Omental fat pad (tissue), 4 donors: Measurements from ENCODE around the gene NCOA3. TPM values are rescaled to one million over a fixed set of nuclear protein-coding genes. Genes with fewer than 3 reads are reported as not detected.

Experiments
- ATAC-seq: fragments of 150-250 bp; one replicate; pipeline ENCODE4 v1.9.1; 2016; ENCODE audit warnings: mild to moderate bottlenecking, moderate library complexity; ENCODE audit not compliant: low FRiP score
- DNase-seq: peaks from one replicate; pipeline ENCODE4 v3.0.0-alpha.2; 2019; ENCODE audit warnings: low spot score
- CTCF ChIP-seq, 3 donors: fragments of 450-650 bp; IDR thresholded peaks; one replicate each; pipeline ENCODE4 v1.5.1; 2016 to 2017; ENCODE audit warnings: antibody characterized with exemption in 3 of 3, mild to moderate bottlenecking in 3 of 3, moderate library complexity in 2 of 3
- total RNA-seq, 4 donors: library from RNA; depleted of rRNA; stranded (reverse); fragments of >200 nt; gene quantifications; one replicate each; pipeline ENCODE4 v1.1.0, GENCODE V29; 2016

NCOA3 gene
- total RNA-seq, 4 donors from 2014 or later: 33.7 to 70.6 (median 43.7) TPM

GRCh38 chr20:47568837-47569410 lies 67.2 kb downstream of the NCOA3 start:
- TF ChIP-seq CTCF (IDR thresholded peaks at IDR 0.05): no peak
- DNase-seq (no peak), ATAC-seq (no peak)

- ATAC-seq (no peak), DNase-seq (no peak)
- TF ChIP-seq CTCF (IDR thresholded peaks at IDR 0.05): no peak
These were observed 69.7 kb downstream of the NCOA3 start for GRCh38 chr20:47571426-47571825.

- TF ChIP-seq CTCF (IDR thresholded peaks at IDR 0.05): no peak
- no peak for DNase-seq
- no peak for ATAC-seq
These were observed 70.5 kb downstream of the NCOA3 start for GRCh38 chr20:47572105-47572729.

GRCh38 chr20:47573559-47573958 lies 71.9 kb downstream of the NCOA3 start:
- DNase-seq (no peak), ATAC-seq (no peak)
- no peak for TF ChIP-seq CTCF (IDR thresholded peaks at IDR 0.05)

GRCh38 chr20:47574616-47575364 lies 73.1 kb downstream of the NCOA3 start:
- TF ChIP-seq CTCF (IDR thresholded peaks at IDR 0.05): no peak
- ATAC-seq: no peak
- DNase-seq: no peak

- ATAC-seq: peak; percentile 83
- DNase-seq: no peak
- no peak for TF ChIP-seq CTCF (IDR thresholded peaks at IDR 0.05)
These were observed 74.9 kb downstream of the NCOA3 start for GRCh38 chr20:47576516-47577033.
